SU-DHL-6 (cell line): ENCODE measurements around the gene TUBA4B.
A peak's percentile ranks its signal among the peaks of the same experiment; 100 is the strongest.

Experiments used
- H2AFZ ChIP-seq: fragments of 200-600 bp; sonication (generic); 2 replicates; pipeline ENCODE4 v1.6.1; 2014; ENCODE audit warnings: low read depth, mild to moderate bottlenecking, moderate library complexity, mixed read lengths, antibody characterized with exemption, low read length; ENCODE audit not compliant: severe bottlenecking
- H3F3A ChIP-seq: fragments of 200-600 bp; shearing (Covaris generic); 2 replicates; pipeline ENCODE4 v1.6.0; 2016; ENCODE audit warnings: antibody characterized with exemption, mild to moderate bottlenecking; ENCODE audit not compliant: insufficient read depth
- H3K27ac ChIP-seq: fragments of 200-600 bp; sonication (generic); 2 replicates; pipeline ENCODE4 v1.5.1; 2016; ENCODE audit warnings: low read depth, mild to moderate bottlenecking, low read length, moderate library complexity, mixed read lengths
- H3K27me3 ChIP-seq: fragments of 200-600 bp; sonication (generic), shearing (Covaris generic); 2 replicates; pipeline ENCODE4 v1.6.0; 2014; ENCODE audit warnings: mild to moderate bottlenecking, low read length
- H3K36me3 ChIP-seq: fragments of 200-600 bp; sonication (generic); 2 replicates; pipeline ENCODE4 v1.6.1; 2014; ENCODE audit warnings: mild to moderate bottlenecking, low read length, mixed read lengths
- H3K4me2 ChIP-seq: fragments of 300-600, 200-600 bp; shearing (Covaris generic), sonication (generic); 2 replicates; pipeline ENCODE4 v1.6.0; 2014; ENCODE audit warnings: low read length, low read depth, mild to moderate bottlenecking; ENCODE audit not compliant: poor library complexity, severe bottlenecking
- H3K4me3 ChIP-seq: fragments of 200-600 bp; sonication (generic); 2 replicates; pipeline ENCODE4 v1.5.1; 2014; ENCODE audit warnings: antibody characterized with exemption, low read length, mild to moderate bottlenecking, mixed read lengths; ENCODE audit not compliant: insufficient read depth, poor library complexity, severe bottlenecking
- H3K79me2 ChIP-seq: fragments of 200-600 bp; sonication (generic); 2 replicates; pipeline ENCODE4 v1.6.1; 2014; ENCODE audit warnings: mild to moderate bottlenecking, low read length, moderate library complexity; ENCODE audit not compliant: insufficient read depth
- H3K9ac ChIP-seq: fragments of 200-600 bp; sonication (generic); 2 replicates; pipeline ENCODE4 v1.7.0; 2014; ENCODE audit warnings: mild to moderate bottlenecking, low read length
- H3K9me2 ChIP-seq: fragments of 200-600 bp; sonication (generic); replicated peaks from 2 replicates; pipeline ENCODE4 v1.6.1; 2014; ENCODE audit warnings: low read length; ENCODE audit not compliant: insufficient read depth
- H3K9me3 ChIP-seq: fragments of 200-600 bp; sonication (generic); 2 replicates; pipeline ENCODE4 v1.6.1; 2014; ENCODE audit warnings: low read length, mixed read lengths; ENCODE audit not compliant: insufficient read depth
- H4K20me1 ChIP-seq: fragments of 200-600 bp; sonication (generic); 2 replicates; pipeline ENCODE4 v1.6.1; 2014; ENCODE audit warnings: low read depth, mild to moderate bottlenecking, antibody characterized with exemption, low read length, moderate library complexity, mixed read lengths
- CTCF ChIP-seq: fragments of 200-600 bp; sonication (generic); IDR thresholded peaks from one replicate; pipeline ENCODE4 v1.5.1; 2017; ENCODE audit warnings: antibody characterized with exemption, mild to moderate bottlenecking, low read length, moderate library complexity; ENCODE audit not compliant: insufficient read depth, poor library complexity, severe bottlenecking
- EZH2phosphoT487 ChIP-seq: fragments of 200-600 bp; sonication (generic), shearing (Covaris generic); conservative IDR thresholded peaks from 2 replicates; pipeline ENCODE4 v1.6.1; 2018; ENCODE audit warnings: mild to moderate bottlenecking, antibody characterized with exemption, low read length, moderate library complexity, mixed read lengths

The TUBA4B gene

GRCh38 chr2:219297766-219298456 lies 44.9 kb downstream of the TUBA4B start:
- H3K36me3 ChIP-seq, result no peaks in the 10 kb centered on the region
- H3K4me3 ChIP-seq, result no peak overlapping the region
- no peaks in the 10 kb centered on the region for H3F3A ChIP-seq
- no peak overlapping the region for H3K9ac ChIP-seq
- no peak overlapping the region for H3K27ac ChIP-seq
- no peak overlapping the region for H3K4me2 ChIP-seq
- H3K9me2 ChIP-seq, result no peaks in the 10 kb centered on the region
- no peaks in the 10 kb centered on the region for H3K27me3 ChIP-seq
- H2AFZ ChIP-seq, result no peak overlapping the region
- no peaks in the 10 kb centered on the region for H3K9me3 ChIP-seq
- TF ChIP-seq EZH2phosphoT487 (no peak), CTCF (no peak)
- no peaks in the 10 kb centered on the region for H3K79me2 ChIP-seq
- no peaks in the 10 kb centered on the region for H4K20me1 ChIP-seq

GRCh38 chr2:219298759-219299371 lies 45.8 kb downstream of the TUBA4B start:
- no peaks in the 10 kb centered on the region for H3K27me3 ChIP-seq
- H3K27ac ChIP-seq, result no peak overlapping the region
- no peak overlapping the region for H3K4me2 ChIP-seq
- no peak overlapping the region for H2AFZ ChIP-seq
- no peaks in the 10 kb centered on the region for H4K20me1 ChIP-seq
- TF ChIP-seq CTCF, result peak; percentile 84
- TF ChIP-seq EZH2phosphoT487, result no peak
- no peaks in the 10 kb centered on the region for H3F3A ChIP-seq
- no peak overlapping the region for H3K9ac ChIP-seq
- H3K4me3 ChIP-seq, result no peak overlapping the region
- no peaks in the 10 kb centered on the region for H3K9me3 ChIP-seq
- no peaks in the 10 kb centered on the region for H3K79me2 ChIP-seq
- H3K36me3 ChIP-seq, result no peaks in the 10 kb centered on the region
- H3K9me2 ChIP-seq, result no peaks in the 10 kb centered on the region

GRCh38 chr2:219299372-219299760 lies 46.3 kb downstream of the TUBA4B start:
- H3K27me3 ChIP-seq, result no peaks in the 10 kb centered on the region
- no peaks in the 10 kb centered on the region for H3K9me2 ChIP-seq
- TF ChIP-seq EZH2phosphoT487 (no peak), CTCF (no peak)
- no peak overlapping the region for H3K9ac ChIP-seq
- H4K20me1 ChIP-seq, result no peaks in the 10 kb centered on the region
- no peak overlapping the region for H3K4me2 ChIP-seq
- H3K79me2 ChIP-seq, result no peaks in the 10 kb centered on the region
- H3F3A ChIP-seq, result no peaks in the 10 kb centered on the region
- no peaks in the 10 kb centered on the region for H3K9me3 ChIP-seq
- H3K27ac ChIP-seq, result no peak overlapping the region
- H3K4me3 ChIP-seq, result no peak overlapping the region
- no peaks in the 10 kb centered on the region for H3K36me3 ChIP-seq
- no peak overlapping the region for H2AFZ ChIP-seq
